ENCODE data around the gene ISG15.
"Not testable (repeated sequence)": the region's sequence is repeated elsewhere in the genome, so short reads cannot be mapped to it uniquely, and the experiment has no call there.

ISG15 gene

GRCh38 chr1:1013922-1014648 is 788 bp downstream of the ISG15 start:
- DNase-seq = peak; percentile 52 to 69

- DNase-seq = peak; percentile 55 to 57
Measured at GRCh38 chr1:1014799-1015681, 1.7 kb downstream of the ISG15 start.

GRCh38 chr1:1017397-1018320 is 4.4 kb downstream of the ISG15 start:
- DNase-seq = not testable (repeated sequence)

- not testable (repeated sequence) for DNase-seq
Measured at GRCh38 chr1:1018321-1018685, 5.0 kb downstream of the ISG15 start.

- peak; percentile 77 to 84 for DNase-seq
Measured at GRCh38 chr1:1019122-1019999, 6.1 kb downstream of the ISG15 start.

- DNase-seq = no peak
Measured at GRCh38 chr1:1020000-1020404, 6.7 kb downstream of the ISG15 start, which contains the start of gene AGRN. Gene AGRN, plus strand, starts transcription at chr1:1020120. Its CDS starts 53 bp downstream, at chr1:1020173.

- DNase-seq = no peak
Measured at GRCh38 chr1:1020415-1021009, 7.2 kb downstream of the ISG15 start.

- no peak for DNase-seq
Measured at GRCh38 chr1:1021010-1021919, 8.0 kb downstream of the ISG15 start.

- no peak for DNase-seq
Measured at GRCh38 chr1:1021920-1022259, 8.6 kb downstream of the ISG15 start.

GRCh38 chr1:1022302-1023009 is 9.2 kb downstream of the ISG15 start:
- DNase-seq = no peak

- DNase-seq = no peak
Measured at GRCh38 chr1:1023700-1024099, 10.4 kb downstream of the ISG15 start.

GRCh38 chr1:1024149-1024770 is 11.0 kb downstream of the ISG15 start:
- no peak for DNase-seq

GRCh38 chr1:1024771-1025699 is 11.7 kb downstream of the ISG15 start:
- no peak for DNase-seq

GRCh38 chr1:1025730-1026129 is 12.4 kb downstream of the ISG15 start:
- DNase-seq = no peak

GRCh38 chr1:1026599-1027413 is 13.5 kb downstream of the ISG15 start:
- no peak for DNase-seq

GRCh38 chr1:1027791-1028190 is 14.5 kb downstream of the ISG15 start:
- no peak for DNase-seq

Measured in CD4-positive, alpha-beta T cell treated with Interferon alpha-2 for 1 hour (primary cell).